Measurements from ENCODE around the gene TCN2. TPM values are rescaled to one million over a fixed set of nuclear protein-coding genes. Genes with fewer than 3 reads are reported as not detected.

The TCN2 gene
- total and polyA plus RNA-seq, 9 of the 15 experiments (the other 6 are each of a cell fraction or from before 2014, with no cell fraction given) = 0.88 to 5.4 (median 1.7) TPM

DNA sequence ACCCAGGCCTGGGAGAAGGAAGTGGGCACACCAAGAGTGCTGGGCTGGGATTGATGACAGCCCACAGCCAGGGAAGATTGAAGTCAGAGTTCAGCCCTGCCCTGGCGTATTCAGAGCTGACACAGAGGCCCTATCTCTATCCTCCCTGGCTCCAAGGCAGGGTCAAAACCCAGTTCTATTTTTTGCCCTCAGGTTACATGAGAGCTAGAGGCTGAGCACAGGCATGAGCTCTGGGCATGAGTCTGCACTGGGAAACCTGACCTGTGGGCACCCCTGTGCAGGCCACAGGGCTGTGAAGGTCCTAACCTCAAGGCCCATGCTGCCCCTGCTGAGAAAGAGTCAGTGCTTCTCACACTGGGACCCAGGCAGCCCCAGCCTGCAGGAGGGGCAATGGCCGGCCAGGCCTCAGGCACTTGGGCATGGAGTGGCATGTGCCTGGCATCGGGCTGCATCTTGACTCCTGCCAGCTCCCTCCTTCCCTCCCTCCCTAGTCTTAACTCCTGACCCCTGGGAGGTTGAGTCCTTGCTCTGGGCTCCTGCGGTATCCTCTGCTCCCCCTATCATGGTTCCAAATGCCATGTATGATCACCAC is 34.0 kb downstream of the TCN2 start:
- POLR2A ChIA-PET = interaction anchor here (1.1 kb wide), 1 partner anchor 26 kb away, joined by 3 read pairs; no protein-coding TSS in a partner anchor
- no peaks in the 10 kb centered on the region for H3K79me2 ChIP-seq (ENCODE audit: control insufficient read depth, insufficient read depth, low read length)
- no peaks in the 10 kb centered on the region for H3K27me3 ChIP-seq (ENCODE audit: control insufficient read depth in 2 of 2, insufficient read depth in 2 of 2, low read length in 2 of 2)
- intact Hi-C loops (cut with micrococcal nuclease) (no loop called here), in situ Hi-C loops (cut with MboI) (no loop called here)
- H3K27ac ChIP-seq (ENCODE audit: extremely low read depth, low read depth, low read length) = no peak overlapping the region
- CTCF ChIA-PET (ENCODE audit: low intra/inter-chr PET ratio) = no interaction called here
- ATAC-seq = no peak
- no peak overlapping the region for H3K4me2 ChIP-seq (ENCODE audit: insufficient read depth, low read length)
- no peak overlapping the region for H3K9ac ChIP-seq (ENCODE audit: insufficient read depth in 1 of 2, low read depth in 2 of 2, low read length in 2 of 2)
- 81% methylated on average over 4 of the region's 4 CpGs for WGBS (ENCODE audit: insufficient coverage, low coverage, missing lambda C conversion rate)
- TF ChIP-seq ZNF584 (CRISPR knock-in tag; IDR thresholded peaks at IDR 0.05; ENCODE audit: low read depth) = no peak
- TF ChIP-seq NFXL1 (CRISPR knock-in tag; IDR thresholded peaks at IDR 0.05) = no peak
- no peak for TF ChIP-seq NR2C1 (IDR thresholded peaks at IDR 0.05)
- TF ChIP-seq NR2C1 (tag; IDR thresholded peaks at IDR 0.05) = no peak
- TF ChIP-seq POLR2AphosphoS2 (IDR thresholded peaks at IDR 0.05; ENCODE audit: low read length) = no peak
- TF ChIP-seq NBN (IDR thresholded peaks at IDR 0.05; ENCODE audit: low read depth) = no peak
- no peak for TF ChIP-seq TEAD1 (CRISPR knock-in tag; IDR thresholded peaks at IDR 0.05)
- no peaks in the 10 kb centered on the region for H3K36me3 ChIP-seq (ENCODE audit: control insufficient read depth, insufficient read depth, low read length)
- DNase-seq (ENCODE audit: extremely low read depth in 1 of 4, low spot score in 3 of 4) = no peak
- no peak overlapping the region for H2AFZ ChIP-seq (ENCODE audit: low read depth, low read length)
- BruUV-seq (replicated peaks) = no TSS peak
- no peak overlapping the region for H3K4me3 ChIP-seq
- no peaks in the 10 kb centered on the region for H3K9me1 ChIP-seq (ENCODE audit: control insufficient read depth, insufficient read depth, low read length)
- H3K4me1 ChIP-seq (replicated peaks in 1 of 2; ENCODE audit: control insufficient read depth in 2 of 2, insufficient read depth in 2 of 2, low read length in 2 of 2) = peaks cover 8 to 25% of the 10 kb centered on the region in 2 experiments; a peak in 4 of 5 replicates
- FAIRE-seq = no peak
- no peaks in the 10 kb centered on the region for H3K9me3 ChIP-seq (replicated peaks; ENCODE audit: control insufficient read depth, insufficient read depth, low read depth, low read length)
- no peaks in the 10 kb centered on the region for H4K20me1 ChIP-seq (replicated peaks; ENCODE audit: control insufficient read depth, insufficient read depth, low read length)

Data from K562 (cell line).